HepG2 (cell line): ENCODE results near the gene ARHGEF16. TPM values are rescaled to one million over a fixed set of nuclear protein-coding genes. Genes with fewer than 3 reads are reported as not detected.

Experiments used
- ARID4A ChIP-seq: sonication (generic); formaldehyde crosslinking; IDR thresholded peaks from 2 replicates; pipeline ENCODE4 v1.5.0; 2020; ENCODE audit warnings: mild to moderate bottlenecking, missing genetic modification reagents, borderline replicate concordance
- BRD4 ChIP-seq: sonication (generic); formaldehyde crosslinking; IDR thresholded peaks from 2 replicates; pipeline ENCODE4 v1.4.0; 2020; ENCODE audit warnings: missing genetic modification reagents
- ELF3 ChIP-seq: IDR thresholded peaks from 2 replicates; pipeline ENCODE4 v1.6.1; 2016; ENCODE audit warnings: missing genetic modification reagents, missing compliant biosample characterization
- PRPF4 ChIP-seq: fragments of 200-400 bp; formaldehyde crosslinking; IDR thresholded peaks from 2 replicates; pipeline ENCODE4 v1.6.1; 2016; ENCODE audit warnings: low read length, low read depth; ENCODE audit not compliant: poor library complexity, severe bottlenecking
- REL ChIP-seq: sonication (generic); formaldehyde crosslinking; conservative IDR thresholded peaks from 2 replicates; pipeline ENCODE4 v1.8.0; 2022; ENCODE audit warnings: mild to moderate bottlenecking, missing genetic modification reagents, moderate library complexity
- SALL1 ChIP-seq: sonication (generic); formaldehyde crosslinking; IDR thresholded peaks from 2 replicates; pipeline ENCODE4 v1.8.0; 2022; ENCODE audit warnings: mild to moderate bottlenecking, missing genetic modification reagents
- SMARCE1 ChIP-seq: fragments of 450-650 bp; IDR thresholded peaks from 2 replicates; pipeline ENCODE4 v1.6.1; 2017; ENCODE audit warnings: borderline replicate concordance
- SRSF9 ChIP-seq: fragments of 200-400 bp; formaldehyde crosslinking; IDR thresholded peaks from 2 replicates; pipeline ENCODE4 v1.6.1; 2018; ENCODE audit warnings: borderline replicate concordance, mild to moderate bottlenecking, low read depth, low read length; ENCODE audit not compliant: insufficient read depth, poor library complexity, severe bottlenecking
- YEATS4 ChIP-seq: sonication (generic); formaldehyde crosslinking; IDR thresholded peaks from 2 replicates; pipeline ENCODE4 v1.4.0; 2020; ENCODE audit warnings: missing genetic modification reagents, borderline replicate concordance
- ZBTB14 ChIP-seq: sonication (generic); formaldehyde crosslinking; IDR thresholded peaks from 2 replicates; pipeline ENCODE4 v1.4.0; 2020; ENCODE audit warnings: missing genetic modification reagents
- ZKSCAN8 ChIP-seq: IDR thresholded peaks from 2 replicates; pipeline ENCODE4 v1.6.1; 2016; ENCODE audit warnings: borderline replicate concordance, missing genetic modification reagents, missing compliant biosample characterization
- ZMYM2 ChIP-seq: sonication (generic); formaldehyde crosslinking; IDR thresholded peaks from 2 replicates; pipeline ENCODE4 v1.8.0; 2022; ENCODE audit warnings: mild to moderate bottlenecking, missing genetic modification reagents
- ZNF496 ChIP-seq: sonication (generic); formaldehyde crosslinking; IDR thresholded peaks from 2 replicates; pipeline ENCODE4 v1.8.1; 2023; ENCODE audit warnings: mild to moderate bottlenecking, moderate library complexity, missing genetic modification reagents; ENCODE audit not compliant: insufficient replicate concordance
- ZNF709 ChIP-seq: sonication (generic); formaldehyde crosslinking; IDR thresholded peaks from 2 replicates; pipeline ENCODE4 v1.5.0; 2020; ENCODE audit warnings: mild to moderate bottlenecking, missing genetic modification reagents
- ZNF891 ChIP-seq: sonication (generic); formaldehyde crosslinking; IDR thresholded peaks from 2 replicates; pipeline ENCODE4 v1.5.0; 2020; ENCODE audit warnings: mild to moderate bottlenecking, missing genetic modification reagents
- polyA plus RNA-seq, 8 experiments: library from polyadenylated mRNA; depleted of rRNA in 3 of 8; stranded (reverse) in 7 of 8; unstranded in 1 of 8; fragments of >200 nt; fragmentation: Illumina TruSeq in 4 of 8; extraction: Trizol in 4 of 8; gene quantifications; 2 replicates each; pipeline versions ENCODE4 v1.2.1 to v1.2.3, GENCODE V29; 2011 to 2016; ENCODE audit warnings: low read depth in 4 of 8, missing spikeins in 1 of 8, mixed read lengths in 1 of 8; ENCODE audit not compliant: insufficient read depth in 1 of 8
- total RNA-seq, 5 experiments: library from RNA; depleted of rRNA; stranded (reverse); fragments of >200 nt; fragmentation: Illumina TruSeq; extraction: Trizol; gene quantifications; 2 replicates each; pipeline ENCODE4 v1.2.3, GENCODE V29; 2016; ENCODE audit warnings: low read depth in 1 of 5
- TF ChIP-seq, protein P1 (sequence below): sonication (generic); formaldehyde crosslinking; conservative IDR thresholded peaks from 2 replicates; pipeline ENCODE4 v1.8.0; 2022; ENCODE audit warnings: missing genetic modification reagents
- TF ChIP-seq, protein P2 (sequence below), 2 experiments: sonication (generic) in 1 of 2; formaldehyde crosslinking in 1 of 2; IDR thresholded peaks; 2 replicates each; pipeline versions ENCODE4 v1.5.1 to v1.6.1; 2011 to 2020; ENCODE audit warnings: borderline replicate concordance in 1 of 2, low read depth in 1 of 2, low read length in 1 of 2, mild to moderate bottlenecking in 1 of 2, missing genetic modification reagents in 1 of 2, moderate library complexity in 1 of 2
- TF ChIP-seq, protein P3 (sequence below): IDR thresholded peaks from 2 replicates; pipeline ENCODE4 v1.6.1; 2016; ENCODE audit warnings: missing genetic modification reagents, missing compliant biosample characterization

The ARHGEF16 gene
- total and polyA plus RNA-seq, 2 of the 13 experiments (the other 11 are each of a cell fraction or from before 2014, with no cell fraction given), result 20.3 to 39.9 TPM

DNA sequence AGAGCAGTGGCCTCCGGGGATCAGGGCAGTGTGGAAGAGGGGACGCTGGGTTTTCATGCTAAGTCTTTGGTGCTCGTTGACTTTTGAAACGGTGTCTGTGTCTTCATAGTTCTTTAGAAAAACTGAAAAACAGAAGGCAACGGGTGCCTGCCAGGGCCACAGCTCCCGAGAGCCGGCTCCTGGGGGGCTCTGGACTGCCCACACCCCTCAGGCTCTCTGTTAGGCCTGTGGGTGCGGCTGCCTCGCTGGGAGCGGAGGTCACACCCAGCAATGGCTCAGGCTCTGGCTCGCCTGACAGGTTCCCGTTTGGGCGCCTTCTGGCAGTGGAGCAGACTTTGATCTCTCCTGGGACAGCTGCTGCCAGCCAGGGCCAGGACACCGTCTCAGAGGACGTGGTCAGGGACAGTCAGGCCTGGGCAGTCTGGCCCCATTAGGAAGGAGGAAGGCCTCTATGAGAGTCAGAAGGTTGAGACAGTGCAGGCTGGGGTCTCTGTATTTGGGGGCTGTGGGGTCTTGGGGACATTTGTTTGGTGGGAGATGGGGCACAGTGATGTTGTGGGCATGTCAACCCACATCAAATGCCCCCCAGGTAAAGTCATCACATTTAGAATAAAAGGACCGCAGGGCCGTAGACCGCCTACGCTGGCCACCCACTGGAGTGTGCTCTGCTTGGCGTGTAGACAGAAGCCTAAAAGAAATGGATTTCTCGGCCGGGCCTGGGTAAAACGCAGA, 5.6 kb downstream of the ARHGEF16 start (continued):
- TF ChIP-seq SRSF9 (no peak), ELF3 (CRISPR knock-in tag) (peak; percentile 28; the same call in 1 of the 2 replicates), ZNF709 (no peak), BRD4 (CRISPR knock-in tag) (peak; percentile 34; the same call in 1 of the 2 replicates), ZNF496 (CRISPR knock-in tag) (no peak), REL (CRISPR knock-in tag) (no peak), SMARCE1 (no peak), ARID4A (CRISPR knock-in tag) (peak; percentile 77), YEATS4 (CRISPR knock-in tag) (peak; percentile 81), ZKSCAN8 (CRISPR knock-in tag) (0 out of 2 replicates have a peak, but pooled peaks have one; percentile 33), ZMYM2 (CRISPR knock-in tag) (no peak), SALL1 (peak; percentile 64), PRPF4 (no peak), ZNF891 (CRISPR knock-in tag) (no peak), ZBTB14 (CRISPR knock-in tag) (no peak)
- TF ChIP-seq, protein P1, sequence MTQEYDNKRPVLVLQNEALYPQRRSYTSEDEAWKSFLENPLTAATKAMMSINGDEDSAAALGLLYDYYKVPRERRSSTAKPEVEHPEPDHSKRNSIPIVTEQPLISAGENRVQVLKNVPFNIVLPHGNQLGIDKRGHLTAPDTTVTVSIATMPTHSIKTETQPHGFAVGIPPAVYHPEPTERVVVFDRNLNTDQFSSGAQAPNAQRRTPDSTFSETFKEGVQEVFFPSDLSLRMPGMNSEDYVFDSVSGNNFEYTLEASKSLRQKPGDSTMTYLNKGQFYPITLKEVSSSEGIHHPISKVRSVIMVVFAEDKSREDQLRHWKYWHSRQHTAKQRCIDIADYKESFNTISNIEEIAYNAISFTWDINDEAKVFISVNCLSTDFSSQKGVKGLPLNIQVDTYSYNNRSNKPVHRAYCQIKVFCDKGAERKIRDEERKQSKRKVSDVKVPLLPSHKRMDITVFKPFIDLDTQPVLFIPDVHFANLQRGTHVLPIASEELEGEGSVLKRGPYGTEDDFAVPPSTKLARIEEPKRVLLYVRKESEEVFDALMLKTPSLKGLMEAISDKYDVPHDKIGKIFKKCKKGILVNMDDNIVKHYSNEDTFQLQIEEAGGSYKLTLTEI (CRISPR knock-in tag), result no peak
- TF ChIP-seq, protein P2, sequence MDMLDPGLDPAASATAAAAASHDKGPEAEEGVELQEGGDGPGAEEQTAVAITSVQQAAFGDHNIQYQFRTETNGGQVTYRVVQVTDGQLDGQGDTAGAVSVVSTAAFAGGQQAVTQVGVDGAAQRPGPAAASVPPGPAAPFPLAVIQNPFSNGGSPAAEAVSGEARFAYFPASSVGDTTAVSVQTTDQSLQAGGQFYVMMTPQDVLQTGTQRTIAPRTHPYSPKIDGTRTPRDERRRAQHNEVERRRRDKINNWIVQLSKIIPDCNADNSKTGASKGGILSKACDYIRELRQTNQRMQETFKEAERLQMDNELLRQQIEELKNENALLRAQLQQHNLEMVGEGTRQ (IDR thresholded peaks at IDR 0.05; ENCODE audit: low read depth, low read length), result no peak
- TF ChIP-seq, protein P2 (CRISPR knock-in tag; IDR thresholded peaks at IDR 0.05; ENCODE audit: borderline replicate concordance), result no peak
- TF ChIP-seq, protein P3, sequence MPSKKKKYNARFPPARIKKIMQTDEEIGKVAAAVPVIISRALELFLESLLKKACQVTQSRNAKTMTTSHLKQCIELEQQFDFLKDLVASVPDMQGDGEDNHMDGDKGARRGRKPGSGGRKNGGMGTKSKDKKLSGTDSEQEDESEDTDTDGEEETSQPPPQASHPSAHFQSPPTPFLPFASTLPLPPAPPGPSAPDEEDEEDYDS (CRISPR knock-in tag), result no peak
